Measurements from ENCODE around the gene CBX1. TPM values are rescaled to one million over a fixed set of nuclear protein-coding genes. Genes with fewer than 3 reads are reported as not detected.

CBX1 gene
- polyA plus RNA-seq, 2 of the 4 experiments (the other 2 are of a cell fraction): 84.4 to 173 TPM

- Histone ChIP-seq H3K27ac (no peak overlapping the region), H3K4me1 (peaks cover 15% of the 10 kb centered on the region), H3K4me2 (no peak overlapping the region), H3K9me3 (no peaks in the 10 kb centered on the region), H3K4me3 (no peak overlapping the region)
- ChIA-PET POLR2A (interaction anchor here (1.6 to 6.7 kb wide), 2 partner anchors 13 to 17 kb away, joined by 7 to 59 read pairs; no protein-coding TSS in a partner anchor), CTCF (interaction anchor here (0.9 to 46.6 kb wide), 14 partner anchors 8 to 200 kb away, joined by 3 to 1398 read pairs (median 4); partner anchors contain the start of genes CDK5RAP3 and COPZ2)
- 78% methylated on average over 2 of the region's 2 CpGs for WGBS (ENCODE audit: missing lambda C conversion rate)
- ATAC-seq: no peak
- DNase-seq (ENCODE audit: low read depth in 1 of 2, low spot score in 1 of 2): no peak
- FAIRE-seq: no peak
- TF ChIP-seq RCOR1 (IDR thresholded peaks at IDR 0.05; ENCODE audit: low read depth, low read length): no peak
- TF ChIP-seq HOXB5 (CRISPR knock-in tag; IDR thresholded peaks at IDR 0.05): no peak
- TF ChIP-seq ESRRA (IDR thresholded peaks at IDR 0.05; ENCODE audit: borderline replicate concordance, low read length): no peak
These were observed 58.1 kb downstream of the CBX1 start for GRCh38 chr17:48043176-48043575.

- no peak for FAIRE-seq
- ChIA-PET CTCF (interaction anchor here (0.7 to 46.6 kb wide), 4 partner anchors 12 to 154 kb away, joined by 3 to 1398 read pairs (median 8); no protein-coding TSS in a partner anchor), POLR2A (interaction anchor here (1.2 kb wide), 1 partner anchor 10 kb away, joined by 4 read pairs; the partner anchor contains the start of gene NFE2L1)
- Histone ChIP-seq H3K4me3 (no peak overlapping the region), H3K4me1 (0 out of 3 replicates have a peak, but pooled peaks cover 3% of the 10 kb centered on the region), H3K9me3 (no peaks in the 10 kb centered on the region), H3K27ac (no peak overlapping the region), H3K4me2 (no peak overlapping the region)
- TF ChIP-seq EP300 (IDR thresholded peaks at IDR 0.05) (no peak), HES2 (IDR thresholded peaks at IDR 0.05) (no peak), HDAC2 (IDR thresholded peaks at IDR 0.05) (no peak), NFE2L2 (conservative IDR thresholded peaks at IDR 0.05; ENCODE audit: low read length) (no peak), JUNB (IDR thresholded peaks at IDR 0.05) (no peak)
- TF ChIP-seq, protein P1, sequence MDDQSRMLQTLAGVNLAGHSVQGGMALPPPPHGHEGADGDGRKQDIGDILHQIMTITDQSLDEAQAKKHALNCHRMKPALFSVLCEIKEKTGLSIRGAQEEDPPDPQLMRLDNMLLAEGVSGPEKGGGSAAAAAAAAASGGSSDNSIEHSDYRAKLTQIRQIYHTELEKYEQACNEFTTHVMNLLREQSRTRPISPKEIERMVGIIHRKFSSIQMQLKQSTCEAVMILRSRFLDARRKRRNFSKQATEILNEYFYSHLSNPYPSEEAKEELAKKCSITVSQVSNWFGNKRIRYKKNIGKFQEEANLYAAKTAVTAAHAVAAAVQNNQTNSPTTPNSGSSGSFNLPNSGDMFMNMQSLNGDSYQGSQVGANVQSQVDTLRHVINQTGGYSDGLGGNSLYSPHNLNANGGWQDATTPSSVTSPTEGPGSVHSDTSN (IDR thresholded peaks at IDR 0.05): no peak
- TF ChIP-seq, protein P2, sequence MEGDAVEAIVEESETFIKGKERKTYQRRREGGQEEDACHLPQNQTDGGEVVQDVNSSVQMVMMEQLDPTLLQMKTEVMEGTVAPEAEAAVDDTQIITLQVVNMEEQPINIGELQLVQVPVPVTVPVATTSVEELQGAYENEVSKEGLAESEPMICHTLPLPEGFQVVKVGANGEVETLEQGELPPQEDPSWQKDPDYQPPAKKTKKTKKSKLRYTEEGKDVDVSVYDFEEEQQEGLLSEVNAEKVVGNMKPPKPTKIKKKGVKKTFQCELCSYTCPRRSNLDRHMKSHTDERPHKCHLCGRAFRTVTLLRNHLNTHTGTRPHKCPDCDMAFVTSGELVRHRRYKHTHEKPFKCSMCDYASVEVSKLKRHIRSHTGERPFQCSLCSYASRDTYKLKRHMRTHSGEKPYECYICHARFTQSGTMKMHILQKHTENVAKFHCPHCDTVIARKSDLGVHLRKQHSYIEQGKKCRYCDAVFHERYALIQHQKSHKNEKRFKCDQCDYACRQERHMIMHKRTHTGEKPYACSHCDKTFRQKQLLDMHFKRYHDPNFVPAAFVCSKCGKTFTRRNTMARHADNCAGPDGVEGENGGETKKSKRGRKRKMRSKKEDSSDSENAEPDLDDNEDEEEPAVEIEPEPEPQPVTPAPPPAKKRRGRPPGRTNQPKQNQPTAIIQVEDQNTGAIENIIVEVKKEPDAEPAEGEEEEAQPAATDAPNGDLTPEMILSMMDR (IDR thresholded peaks at IDR 0.05): no peak
- WGBS (ENCODE audit: missing lambda C conversion rate): 73% methylated on average over 2 of the region's 2 CpGs
- no peak for ATAC-seq
- DNase-seq (ENCODE audit: low read depth in 1 of 2, low spot score in 1 of 2): no peak
These were observed 62.6 kb downstream of the CBX1 start for GRCh38 chr17:48038687-48039086.

- H3K27ac ChIP-seq: peak overlapping the region; percentile 74 to 91
- DNase-seq (ENCODE audit: low read depth in 1 of 2, low spot score in 1 of 2) (peak in 1 of 2 experiments; percentile 32), FAIRE-seq (no peak), ATAC-seq (peak; percentile 34 to 48; a peak in 5 of 6 replicates)
- peak overlapping the region; percentile 63 for H3K4me3 ChIP-seq
- TF ChIP-seq RNF2 (IDR thresholded peaks at IDR 0.05; ENCODE audit: borderline replicate concordance, low read depth) (no peak), MAFK (IDR thresholded peaks at IDR 0.05; ENCODE audit: partially characterized antibody) (no peak), CBX8 (IDR thresholded peaks at IDR 0.05) (no peak), HOXB5 (CRISPR knock-in tag; IDR thresholded peaks at IDR 0.05) (no peak), SMC3 (IDR thresholded peaks at IDR 0.05) (no peak), MAX (IDR thresholded peaks at IDR 0.05) (no peak; the same call in 1 of the 2 replicates), ATOH8 (CRISPR knock-in tag; IDR thresholded peaks at IDR 0.05; ENCODE audit: low read depth) (no peak), RFX5 (IDR thresholded peaks at IDR 0.05) (no peak)
- TF ChIP-seq, protein P3, sequence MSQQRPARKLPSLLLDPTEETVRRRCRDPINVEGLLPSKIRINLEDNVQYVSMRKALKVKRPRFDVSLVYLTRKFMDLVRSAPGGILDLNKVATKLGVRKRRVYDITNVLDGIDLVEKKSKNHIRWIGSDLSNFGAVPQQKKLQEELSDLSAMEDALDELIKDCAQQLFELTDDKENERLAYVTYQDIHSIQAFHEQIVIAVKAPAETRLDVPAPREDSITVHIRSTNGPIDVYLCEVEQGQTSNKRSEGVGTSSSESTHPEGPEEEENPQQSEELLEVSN (IDR thresholded peaks at IDR 0.05; ENCODE audit: borderline replicate concordance, low read depth): no peak
- WGBS (ENCODE audit: missing lambda C conversion rate): 26% methylated on average over 10 of the region's 19 CpGs
- 0 out of 3 replicates have a peak, but pooled peaks cover 3% of the 10 kb centered on the region for H3K4me1 ChIP-seq
- CTCF ChIA-PET: interaction anchor here (0.7 to 46.6 kb wide), 6 partner anchors 8 to 91 kb away, joined by 3 to 1398 read pairs (median 8); partner anchors contain the start of gene NFE2L1
- H3K9me3 ChIP-seq: no peaks in the 10 kb centered on the region
- H3K4me2 ChIP-seq: peak overlapping the region; percentile 91
- POLR2A ChIA-PET: interaction anchor here (1.2 kb wide), 1 partner anchor 11 kb away, joined by 4 read pairs; the partner anchor contains the start of gene NFE2L1
These were observed 63.4 kb downstream of the CBX1 start for GRCh38 chr17:48037838-48038323.

Data from A549 (cell line).